ENCODE results near the gene TSACC.

TSACC gene

DNA sequence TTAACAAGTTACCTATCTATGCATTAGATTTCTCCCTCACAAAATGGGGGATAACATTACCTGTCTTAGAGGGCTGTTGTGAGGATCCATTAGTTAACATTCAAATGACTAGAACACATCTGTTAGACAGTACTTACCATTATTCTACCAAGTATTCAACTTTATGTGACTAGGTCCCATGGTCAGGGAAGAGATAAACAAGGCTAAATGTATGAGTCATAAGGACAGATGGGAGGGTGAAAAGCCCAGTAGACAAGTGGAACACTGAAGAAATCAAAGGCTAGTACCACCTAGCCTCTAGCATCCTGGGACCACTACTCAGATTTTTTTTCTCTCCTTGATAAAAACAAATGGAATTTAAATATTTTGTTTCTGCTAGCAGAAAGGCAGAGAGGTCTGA, 30.2 kb upstream of the TSACC start:
- Histone ChIP-seq H3K27me3 (ENCODE audit: control insufficient read depth, low read length) (no peaks in the 10 kb centered on the region), H3K79me2 (ENCODE audit: control insufficient read depth, low read length) (no peaks in the 10 kb centered on the region), H3K4me2 (ENCODE audit: low read length) (no peak overlapping the region), H3K4me3 (ENCODE audit: low read length) (no peak overlapping the region), H4K20me1 (ENCODE audit: control insufficient read depth, insufficient read depth, low read depth, low read length) (no peaks in the 10 kb centered on the region), H3K36me3 (ENCODE audit: control insufficient read depth, low read length) (peaks cover 65% of the 10 kb centered on the region), H3K9me2 (replicated peaks; ENCODE audit: control insufficient read depth, low read length) (no peaks in the 10 kb centered on the region), H3F3A (ENCODE audit: control insufficient read depth, insufficient read depth) (peaks cover 32% of the 10 kb centered on the region), H3K4me1 (ENCODE audit: control insufficient read depth, low read length) (no peaks in the 10 kb centered on the region), H3K27ac (ENCODE audit: low read depth, low read length) (no peak overlapping the region), H3K9me3 (ENCODE audit: control insufficient read depth, insufficient read depth, low read length) (no peaks in the 10 kb centered on the region)
- TF ChIP-seq, protein P1, sequence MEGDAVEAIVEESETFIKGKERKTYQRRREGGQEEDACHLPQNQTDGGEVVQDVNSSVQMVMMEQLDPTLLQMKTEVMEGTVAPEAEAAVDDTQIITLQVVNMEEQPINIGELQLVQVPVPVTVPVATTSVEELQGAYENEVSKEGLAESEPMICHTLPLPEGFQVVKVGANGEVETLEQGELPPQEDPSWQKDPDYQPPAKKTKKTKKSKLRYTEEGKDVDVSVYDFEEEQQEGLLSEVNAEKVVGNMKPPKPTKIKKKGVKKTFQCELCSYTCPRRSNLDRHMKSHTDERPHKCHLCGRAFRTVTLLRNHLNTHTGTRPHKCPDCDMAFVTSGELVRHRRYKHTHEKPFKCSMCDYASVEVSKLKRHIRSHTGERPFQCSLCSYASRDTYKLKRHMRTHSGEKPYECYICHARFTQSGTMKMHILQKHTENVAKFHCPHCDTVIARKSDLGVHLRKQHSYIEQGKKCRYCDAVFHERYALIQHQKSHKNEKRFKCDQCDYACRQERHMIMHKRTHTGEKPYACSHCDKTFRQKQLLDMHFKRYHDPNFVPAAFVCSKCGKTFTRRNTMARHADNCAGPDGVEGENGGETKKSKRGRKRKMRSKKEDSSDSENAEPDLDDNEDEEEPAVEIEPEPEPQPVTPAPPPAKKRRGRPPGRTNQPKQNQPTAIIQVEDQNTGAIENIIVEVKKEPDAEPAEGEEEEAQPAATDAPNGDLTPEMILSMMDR (IDR thresholded peaks at IDR 0.05; ENCODE audit: low read depth, low read length, poor library complexity, severe bottlenecking) = no peak
- TF ChIP-seq EZH2phosphoT487 (IDR thresholded peaks at IDR 0.05; ENCODE audit: borderline replicate concordance, low read length) = no peak

DNA sequence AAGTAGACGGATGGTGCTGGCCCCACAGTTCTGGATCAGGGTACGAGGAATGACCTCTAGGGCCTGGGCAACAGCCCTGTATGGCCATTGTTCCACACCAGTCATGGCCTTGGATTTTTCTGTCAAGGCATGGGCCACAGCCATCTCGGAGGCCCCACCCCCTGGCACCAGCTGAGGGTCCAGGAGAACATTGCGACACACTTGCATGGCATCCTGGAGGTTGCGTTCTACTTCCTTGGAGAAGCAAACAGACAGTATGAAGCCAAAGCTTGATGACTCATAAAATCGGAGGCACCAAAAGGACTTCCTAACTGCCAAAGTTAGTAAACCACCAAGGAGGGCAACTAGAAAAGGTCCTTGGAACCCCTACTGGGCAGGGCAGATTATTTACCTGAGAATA, 27.4 kb upstream of the TSACC start:
- no peaks in the 10 kb centered on the region for H3K9me3 ChIP-seq (ENCODE audit: control insufficient read depth, insufficient read depth, low read length)
- H4K20me1 ChIP-seq (ENCODE audit: control insufficient read depth, insufficient read depth, low read depth, low read length) = no peaks in the 10 kb centered on the region
- H3K4me1 ChIP-seq (ENCODE audit: control insufficient read depth, low read length) = no peaks in the 10 kb centered on the region

DNA sequence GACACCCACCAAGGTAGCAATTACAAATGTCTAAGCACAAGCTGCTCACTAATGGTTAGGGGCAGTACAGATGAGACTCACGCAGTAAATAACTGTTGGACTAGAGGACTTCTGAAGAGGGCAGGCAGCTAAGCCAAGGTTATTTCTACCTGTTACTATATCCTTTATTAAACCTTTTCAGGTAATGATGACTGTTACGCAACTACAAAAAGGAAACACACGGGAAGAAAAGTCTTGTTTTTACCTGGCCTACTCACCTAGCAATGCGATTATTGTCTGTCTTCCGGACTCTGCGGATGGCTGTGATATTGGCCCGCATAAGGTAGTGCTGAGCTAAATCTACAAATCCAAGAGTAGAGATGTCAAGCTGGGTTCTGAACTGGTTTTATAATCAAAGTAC, 21.4 kb upstream of the TSACC start:
- TF ChIP-seq, protein P1 (IDR thresholded peaks at IDR 0.05; ENCODE audit: low read depth, low read length, poor library complexity, severe bottlenecking) = no peak
- no peak for TF ChIP-seq EZH2phosphoT487 (IDR thresholded peaks at IDR 0.05; ENCODE audit: borderline replicate concordance, low read length)

More for the DNA sequence above, 27.4 kb upstream of the TSACC start:
- H3K27ac ChIP-seq (ENCODE audit: low read depth, low read length) = no peak overlapping the region
- TF ChIP-seq, protein P1 (IDR thresholded peaks at IDR 0.05; ENCODE audit: low read depth, low read length, poor library complexity, severe bottlenecking) = no peak
- no peak for TF ChIP-seq EZH2phosphoT487 (IDR thresholded peaks at IDR 0.05; ENCODE audit: borderline replicate concordance, low read length)
- no peak overlapping the region for H3K4me2 ChIP-seq (ENCODE audit: low read length)
- H3K27me3 ChIP-seq (ENCODE audit: control insufficient read depth, low read length) = no peaks in the 10 kb centered on the region
- H3K9me2 ChIP-seq (replicated peaks; ENCODE audit: control insufficient read depth, low read length) = no peaks in the 10 kb centered on the region
- H3K4me3 ChIP-seq (ENCODE audit: low read length) = no peak overlapping the region
- peaks cover 87% of the 10 kb centered on the region for H3K36me3 ChIP-seq (ENCODE audit: control insufficient read depth, low read length)
- H3F3A ChIP-seq (ENCODE audit: control insufficient read depth, insufficient read depth) = peaks cover 18% of the 10 kb centered on the region
- no peaks in the 10 kb centered on the region for H3K79me2 ChIP-seq (ENCODE audit: control insufficient read depth, low read length)

More for the DNA sequence above, 21.4 kb upstream of the TSACC start:
- Histone ChIP-seq H3K79me2 (ENCODE audit: control insufficient read depth, low read length) (peaks cover 3% of the 10 kb centered on the region), H3F3A (ENCODE audit: control insufficient read depth, insufficient read depth) (peaks cover 22% of the 10 kb centered on the region), H3K36me3 (ENCODE audit: control insufficient read depth, low read length) (peaks cover 98% of the 10 kb centered on the region), H3K27me3 (ENCODE audit: control insufficient read depth, low read length) (no peaks in the 10 kb centered on the region), H3K9me3 (ENCODE audit: control insufficient read depth, insufficient read depth, low read length) (no peaks in the 10 kb centered on the region), H3K9me2 (replicated peaks; ENCODE audit: control insufficient read depth, low read length) (no peaks in the 10 kb centered on the region), H4K20me1 (ENCODE audit: control insufficient read depth, insufficient read depth, low read depth, low read length) (peaks cover 11% of the 10 kb centered on the region), H3K4me2 (ENCODE audit: low read length) (no peak overlapping the region), H3K27ac (ENCODE audit: low read depth, low read length) (no peak overlapping the region), H3K4me3 (ENCODE audit: low read length) (no peak overlapping the region), H3K4me1 (ENCODE audit: control insufficient read depth, low read length) (no peaks in the 10 kb centered on the region)
